Cardiac muscle cell (in vitro differentiated cells and primary cell): ENCODE data around the gene DDX23. TPM values are rescaled to one million over a fixed set of nuclear protein-coding genes. Genes with fewer than 3 reads are reported as not detected.

Source experiments
- DNase-seq, 2 donors: peaks; one replicate each; pipeline versions ENCODE4 v3.0.0 to v3.0.0-alpha.2; 2010 to 2017; ENCODE audit warnings: low read depth in 1 of 2, low spot score in 1 of 2
- H3K27ac ChIP-seq: fragments of 200-600 bp; sonication (generic); 2 replicates; pipeline ENCODE4 v1.5.1; 2016
- H3K27me3 ChIP-seq: fragments of 200-600 bp; sonication (generic); 2 replicates; pipeline ENCODE4 v1.6.0; 2016; ENCODE audit warnings: control low read depth
- H3K36me3 ChIP-seq: fragments of 200-600 bp; sonication (generic); 2 replicates; pipeline ENCODE4 v1.5.1; 2016; ENCODE audit warnings: control low read depth
- H3K4me1 ChIP-seq: fragments of 200-600 bp; sonication (generic); 2 replicates; pipeline ENCODE4 v1.8.1; 2017; ENCODE audit warnings: low read depth, mild to moderate bottlenecking, mixed run types
- H3K4me3 ChIP-seq: fragments of 200-600 bp; sonication (generic); 2 replicates; pipeline ENCODE4 v1.5.1; 2016; ENCODE audit warnings: mild to moderate bottlenecking
- H3K9me3 ChIP-seq: fragments of 200-600 bp; sonication (generic); 2 replicates; pipeline ENCODE4 v1.5.1; 2017; ENCODE audit warnings: low read depth, mild to moderate bottlenecking, control low read depth
- CTCF ChIP-seq: IDR thresholded peaks from 2 replicates; pipeline ENCODE4 v1.5.1; 2012; ENCODE audit warnings: low read depth, mild to moderate bottlenecking, low read length
- polyA plus RNA-seq: library from polyadenylated mRNA; unstranded; fragments of >200 nt; fragmentation: Nextera tagmentation; extraction: Ambion mirVana; gene quantifications from 2 replicates; pipeline ENCODE4 v1.2.1, GENCODE V29; 2016
- total RNA-seq: library from RNA; depleted of rRNA; stranded (reverse); fragments of >200 nt; gene quantifications from 2 replicates; pipeline ENCODE4 v1.2.3, GENCODE V29; 2016

The DDX23 gene
- total and polyA plus RNA-seq, 2 experiments from 2014 or later = 49.0 to 89.5 TPM

DNA sequence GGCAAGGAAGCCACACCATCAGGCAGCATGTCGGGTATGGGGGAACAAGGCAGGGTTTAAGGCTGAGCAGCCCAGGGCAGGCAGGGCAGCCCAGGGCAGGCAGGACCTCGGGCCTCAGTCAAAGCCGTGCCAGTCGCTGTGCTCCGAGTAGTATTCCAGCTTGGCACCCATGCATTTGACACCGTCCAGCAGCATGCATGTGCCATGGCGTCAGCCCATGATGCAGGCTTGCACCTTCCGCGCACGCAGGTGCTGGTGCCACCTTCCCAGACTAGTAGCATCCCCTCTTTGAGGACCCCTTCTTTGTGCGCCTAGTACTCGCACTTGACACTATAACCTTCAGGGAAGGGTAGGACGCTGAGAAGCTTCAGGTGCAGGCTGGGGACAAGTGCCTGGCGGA lies 51.5 kb downstream of the DDX23 start:
- Histone ChIP-seq H3K36me3 (no peaks in the 10 kb centered on the region), H3K27me3 (no peaks in the 10 kb centered on the region), H3K4me3 (no peak overlapping the region), H3K9me3 (no peaks in the 10 kb centered on the region), H3K4me1 (no peaks in the 10 kb centered on the region), H3K27ac (no peak overlapping the region)
- no peak for DNase-seq
- TF ChIP-seq CTCF = no peak

DNA sequence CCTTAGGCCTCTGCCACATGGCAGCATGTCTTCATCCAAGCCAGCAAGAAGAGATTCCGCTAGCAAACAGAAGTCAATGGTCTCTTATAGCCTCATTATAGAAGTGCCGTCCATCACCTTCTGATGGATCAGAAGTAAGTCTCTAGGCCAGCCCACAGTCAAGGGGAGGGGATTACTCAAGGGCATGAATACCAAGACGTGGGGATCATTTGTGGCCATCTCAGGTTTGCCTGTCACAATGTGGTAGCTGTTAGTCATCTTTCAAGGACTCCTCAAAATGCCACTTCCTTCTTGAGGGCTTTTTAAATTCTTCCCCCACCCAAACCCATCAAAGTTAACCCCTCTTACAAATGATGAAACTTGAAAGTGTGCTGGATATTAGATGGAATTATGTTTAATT lies 55.0 kb downstream of the DDX23 start:
- no peak for DNase-seq
- no peaks in the 10 kb centered on the region for H3K9me3 ChIP-seq

DNA sequence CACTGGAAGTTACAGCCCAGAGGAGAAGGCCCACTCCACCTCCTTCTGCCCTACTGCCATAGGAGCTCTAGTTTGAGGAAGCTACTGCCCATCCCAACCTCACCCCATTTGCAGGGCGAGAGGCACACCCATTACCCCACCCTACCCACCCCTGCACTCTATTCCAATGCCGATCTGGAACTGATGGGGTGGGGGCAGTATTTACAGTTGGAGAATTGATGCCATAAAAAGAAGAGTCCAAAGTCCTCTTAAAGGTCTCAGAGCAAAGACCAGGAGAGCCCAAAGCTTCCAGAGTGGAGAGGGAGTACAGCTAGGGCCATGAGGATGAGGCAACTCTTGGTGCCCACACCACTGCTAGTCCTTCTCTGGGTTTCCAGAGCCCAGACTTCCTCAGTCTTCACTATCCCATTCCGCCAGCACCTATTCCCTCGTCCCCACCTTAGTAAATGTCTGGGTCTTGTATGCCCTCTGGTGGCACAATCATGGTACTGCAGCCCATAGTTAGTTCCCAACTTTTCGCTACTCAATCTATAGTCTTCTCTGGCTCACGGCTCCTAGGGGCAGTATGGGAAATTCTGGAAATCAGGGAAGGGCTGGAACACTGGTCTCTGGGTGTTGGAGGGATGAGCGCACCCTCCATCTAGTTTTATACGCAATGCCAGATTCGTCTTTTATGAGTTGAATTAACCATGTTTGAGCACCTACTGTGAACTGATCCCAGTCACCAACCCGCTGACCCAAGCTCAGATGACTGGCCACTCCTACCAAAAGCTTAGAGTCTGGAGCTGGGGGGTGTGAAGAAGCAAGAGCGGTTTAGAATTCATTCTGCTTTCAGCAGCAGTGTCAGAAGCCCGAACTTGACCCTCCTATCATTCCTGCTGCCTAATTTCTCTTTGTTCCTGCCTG lies 56.2 kb downstream of the DDX23 start:
- H3K4me1 ChIP-seq = no peaks in the 10 kb centered on the region
- H3K4me3 ChIP-seq = no peak overlapping the region
- no peaks in the 10 kb centered on the region for H3K27me3 ChIP-seq
- TF ChIP-seq CTCF = peak; percentile 95
- H3K27ac ChIP-seq = no peak overlapping the region
- DNase-seq = peak; percentile 75 to 87
- no peaks in the 10 kb centered on the region for H3K36me3 ChIP-seq
- H3K9me3 ChIP-seq = no peaks in the 10 kb centered on the region

More for the DNA sequence above, 55.0 kb downstream of the DDX23 start:
- H3K36me3 ChIP-seq = no peaks in the 10 kb centered on the region
- no peak overlapping the region for H3K4me3 ChIP-seq
- H3K27me3 ChIP-seq = no peaks in the 10 kb centered on the region
- H3K4me1 ChIP-seq = no peaks in the 10 kb centered on the region
- no peak for TF ChIP-seq CTCF
- H3K27ac ChIP-seq = no peak overlapping the region

DNA sequence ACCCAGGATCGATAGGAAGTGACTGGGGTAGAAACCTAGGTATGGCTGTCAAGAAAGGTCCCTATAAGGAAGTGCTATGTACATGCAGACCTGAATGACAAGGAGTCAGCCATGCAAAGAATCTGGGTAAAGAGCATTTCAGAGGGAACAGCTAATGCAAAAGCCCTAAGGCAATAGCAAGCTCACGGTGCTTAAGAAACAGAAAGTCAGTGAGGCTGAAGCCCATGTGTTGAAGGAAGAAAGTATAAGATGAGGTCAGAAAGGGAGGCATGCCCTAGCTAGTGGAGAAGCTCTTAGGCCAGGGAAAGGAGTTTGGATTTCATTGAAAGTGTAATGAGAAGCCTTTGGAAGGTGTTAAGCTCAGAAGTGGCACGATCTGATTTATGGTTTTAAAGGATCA lies 57.1 kb downstream of the DDX23 start:
- Histone ChIP-seq H3K27me3 (no peaks in the 10 kb centered on the region), H3K4me1 (peaks cover 2% of the 10 kb centered on the region), H3K36me3 (no peaks in the 10 kb centered on the region), H3K27ac (no peak overlapping the region), H3K4me3 (no peak overlapping the region), H3K9me3 (no peaks in the 10 kb centered on the region)
- DNase-seq = no peak
- no peak for TF ChIP-seq CTCF

GRCh38 chr12:48793696-48794095 lies 58.3 kb downstream of the DDX23 start:
- DNase-seq = no peak
- H3K4me3 ChIP-seq = no peak overlapping the region
- peaks cover 4% of the 10 kb centered on the region for H3K4me1 ChIP-seq
- no peaks in the 10 kb centered on the region for H3K27me3 ChIP-seq
- TF ChIP-seq CTCF = no peak
- no peak overlapping the region for H3K27ac ChIP-seq
- H3K9me3 ChIP-seq = no peaks in the 10 kb centered on the region
- H3K36me3 ChIP-seq = no peaks in the 10 kb centered on the region
